NOMO-1 treated with DMSO at 0.1 percent for 48 hours (cell line): ENCODE measurements around the gene TNFRSF1A.
"Not testable (repeated sequence)": the region's sequence is repeated elsewhere in the genome, so short reads cannot be mapped to it uniquely, and the experiment has no call there.

Source experiments
- DNase-seq: peaks from one replicate; lab custom pipeline; 2025; ENCODE audit not compliant: unreplicated experiment; lab: John Stamatoyannopoulos, UW

TNFRSF1A gene

GRCh38 chr12:6307529-6307928, 34.3 kb downstream of the TNFRSF1A start:
- DNase-seq, result peak; percentile 67

GRCh38 chr12:6306599-6307220, 35.2 kb downstream of the TNFRSF1A start:
- no peak for DNase-seq

GRCh38 chr12:6306151-6306550, 35.7 kb downstream of the TNFRSF1A start:
- no peak for DNase-seq

GRCh38 chr12:6303071-6303470, 38.8 kb downstream of the TNFRSF1A start:
- DNase-seq, result no peak

- DNase-seq, result no peak
These were observed 39.3 kb downstream of the TNFRSF1A start for GRCh38 chr12:6302621-6303020.

GRCh38 chr12:6301721-6302120, 40.2 kb downstream of the TNFRSF1A start:
- no peak for DNase-seq

GRCh38 chr12:6297170-6297569, 44.7 kb downstream of the TNFRSF1A start:
- no peak for DNase-seq

GRCh38 chr12:6295094-6295811, 46.6 kb downstream of the TNFRSF1A start:
- DNase-seq, result peak; percentile 19

- peak; percentile 35 for DNase-seq
These were observed 47.5 kb downstream of the TNFRSF1A start for GRCh38 chr12:6294156-6295093.

- peak; percentile 56 for DNase-seq
These were observed 49.3 kb downstream of the TNFRSF1A start for GRCh38 chr12:6292606-6293005.

- DNase-seq, result not testable (repeated sequence)
These were observed 52.0 kb downstream of the TNFRSF1A start for GRCh38 chr12:6289906-6290305.

- not testable (repeated sequence) for DNase-seq
These were observed 52.8 kb downstream of the TNFRSF1A start for GRCh38 chr12:6289081-6289480.

GRCh38 chr12:6288235-6288634, 53.6 kb downstream of the TNFRSF1A start:
- no peak for DNase-seq

GRCh38 chr12:6285532-6286306, 56.2 kb downstream of the TNFRSF1A start:
- no peak for DNase-seq

GRCh38 chr12:6285063-6285477, 56.8 kb downstream of the TNFRSF1A start:
- DNase-seq, result peak; percentile 67

- no peak for DNase-seq
These were observed 57.6 kb downstream of the TNFRSF1A start for GRCh38 chr12:6284273-6284672.

- no peak for DNase-seq
These were observed 59.4 kb downstream of the TNFRSF1A start for GRCh38 chr12:6282453-6282840.

- no peak for DNase-seq
These were observed 60.6 kb downstream of the TNFRSF1A start for GRCh38 chr12:6281081-6281809.

- no peak for DNase-seq
These were observed 61.2 kb downstream of the TNFRSF1A start for GRCh38 chr12:6280672-6281071.

GRCh38 chr12:6280053-6280469, 61.8 kb downstream of the TNFRSF1A start:
- no peak for DNase-seq
